Astrocyte (in vitro differentiated cells and primary cell): ENCODE measurements around the gene CUL5. TPM values are rescaled to one million over a fixed set of nuclear protein-coding genes. Genes with fewer than 3 reads are reported as not detected.

Experiments
- DNase-seq: peaks from one replicate; pipeline ENCODE4 v3.0.0-alpha.2; 2010; ENCODE audit warnings: low read depth
- FAIRE-seq: peaks from 2 replicates; lab custom pipeline; 2011; peaks lifted over from hg19 to GRCh38; lab: Jason Lieb, UNC
- H2AFZ ChIP-seq: 2 replicates; pipeline ENCODE4 v1.6.0; 2012; ENCODE audit warnings: low read depth, low read length, inconsistent platforms
- H3K27ac ChIP-seq: 2 replicates; pipeline ENCODE4 v1.5.1; 2011; ENCODE audit warnings: low read depth, low read length, inconsistent platforms
- H3K27me3 ChIP-seq: 2 replicates; pipeline ENCODE4 v1.6.0; 2011; ENCODE audit warnings: low read length, inconsistent platforms; ENCODE audit not compliant: insufficient read depth
- H3K36me3 ChIP-seq: 2 replicates; pipeline ENCODE4 v1.5.1; 2011; ENCODE audit warnings: low read length, inconsistent platforms; ENCODE audit not compliant: insufficient read depth
- H3K4me1 ChIP-seq: 2 replicates; pipeline ENCODE4 v1.5.1; 2011; ENCODE audit warnings: low read length, inconsistent platforms; ENCODE audit not compliant: insufficient read depth
- H3K4me2 ChIP-seq: 2 replicates; pipeline ENCODE4 v1.6.0; 2012; ENCODE audit warnings: low read length, inconsistent platforms
- H3K4me3 ChIP-seq: 2 replicates; pipeline ENCODE4 v1.5.1; 2011; ENCODE audit warnings: low read depth, mild to moderate bottlenecking, low read length, inconsistent platforms; ENCODE audit not compliant: insufficient read depth
- H3K79me2 ChIP-seq: 2 replicates; pipeline ENCODE4 v1.6.0; 2012; ENCODE audit warnings: mild to moderate bottlenecking, low read length, inconsistent platforms; ENCODE audit not compliant: insufficient read depth
- H3K9ac ChIP-seq: 2 replicates; pipeline ENCODE4 v1.6.0; 2012; ENCODE audit warnings: mild to moderate bottlenecking, low read length, inconsistent platforms
- H3K9me3 ChIP-seq: 2 replicates; pipeline ENCODE4 v1.5.1; 2012; ENCODE audit warnings: low read depth, mild to moderate bottlenecking, low read length, inconsistent platforms; ENCODE audit not compliant: insufficient read depth
- H4K20me1 ChIP-seq: 2 replicates; pipeline ENCODE4 v1.6.0; 2012; ENCODE audit warnings: low read length, inconsistent platforms; ENCODE audit not compliant: insufficient read depth
- H3K27ac Mint-ChIP-seq: one replicate; pipeline ENCODE4 v1.8.0; 2021; ENCODE audit warnings: mild to moderate bottlenecking, mixed read lengths; ENCODE audit not compliant: unreplicated experiment
- H3K27me3 Mint-ChIP-seq: one replicate; pipeline ENCODE4 v1.8.0; 2021; ENCODE audit warnings: low read depth, mixed read lengths; ENCODE audit not compliant: unreplicated experiment
- H3K36me3 Mint-ChIP-seq: one replicate; pipeline ENCODE4 v1.8.0; 2021; ENCODE audit warnings: low read depth, mixed read lengths; ENCODE audit not compliant: unreplicated experiment
- H3K4me1 Mint-ChIP-seq: one replicate; pipeline ENCODE4 v1.8.0; 2021; ENCODE audit warnings: low read depth, mixed read lengths; ENCODE audit not compliant: unreplicated experiment
- H3K4me3 Mint-ChIP-seq: one replicate; pipeline ENCODE4 v1.8.0; 2021; ENCODE audit warnings: mild to moderate bottlenecking, moderate library complexity, mixed read lengths; ENCODE audit not compliant: unreplicated experiment
- H3K9me3 Mint-ChIP-seq: one replicate; pipeline ENCODE4 v1.8.0; 2021; ENCODE audit warnings: mild to moderate bottlenecking, mixed read lengths; ENCODE audit not compliant: unreplicated experiment
- CTCF ChIP-seq: IDR thresholded peaks from 2 replicates; pipeline ENCODE4 v1.5.1; 2011; ENCODE audit warnings: low read depth, mild to moderate bottlenecking, inconsistent platforms, low read length, moderate library complexity; ENCODE audit not compliant: insufficient read depth
- EZH2 ChIP-seq: IDR thresholded peaks from 2 replicates; pipeline ENCODE4 v1.6.1; 2012; ENCODE audit warnings: mild to moderate bottlenecking, low read length, inconsistent platforms; ENCODE audit not compliant: insufficient read depth
- total RNA-seq: library from RNA; stranded (reverse); gene quantifications from 2 replicates; pipeline ENCODE4 v1.2.1, GENCODE V29; 2021

CUL5 gene
- total RNA-seq, 1 donor from 2014 or later, result 40.9 TPM

GRCh38 chr11:108093128-108093904 is 84.6 kb downstream of the CUL5 start:
- Histone ChIP-seq H4K20me1 (no peaks in the 10 kb centered on the region), H2AFZ (no peak overlapping the region), H3K4me3 (no peak overlapping the region), H3K4me2 (no peak overlapping the region), H3K9ac (no peak overlapping the region), H3K9me3 (no peaks in the 10 kb centered on the region), H3K27ac (no peak overlapping the region), H3K27me3 (no peaks in the 10 kb centered on the region), H3K79me2 (no peaks in the 10 kb centered on the region), H3K4me1 (no peaks in the 10 kb centered on the region), H3K36me3 (peaks cover 22% of the 10 kb centered on the region)
- Mint-ChIP-seq H3K9me3 (no peaks in the 10 kb centered on the region), H3K4me3 (no peak overlapping the region), H3K4me1 (no peaks in the 10 kb centered on the region), H3K27ac (no peak overlapping the region), H3K27me3 (no peaks in the 10 kb centered on the region), H3K36me3 (peaks cover 2% of the 10 kb centered on the region)
- TF ChIP-seq CTCF (no peak), EZH2 (no peak)
- DNase-seq, result no peak
- no peak for FAIRE-seq

GRCh38 chr11:108097179-108097578 is 88.5 kb downstream of the CUL5 start:
- no peak for DNase-seq
- H3K4me3 Mint-ChIP-seq, result no peak overlapping the region
- no peaks in the 10 kb centered on the region for H3K36me3 Mint-ChIP-seq
- no peaks in the 10 kb centered on the region for H3K9me3 Mint-ChIP-seq
- TF ChIP-seq EZH2, result no peak
- no peak for TF ChIP-seq CTCF
- Histone ChIP-seq H3K4me3 (no peak overlapping the region), H3K9me3 (no peaks in the 10 kb centered on the region), H3K4me1 (no peaks in the 10 kb centered on the region), H3K27ac (no peak overlapping the region), H4K20me1 (no peaks in the 10 kb centered on the region), H3K36me3 (peaks cover 30% of the 10 kb centered on the region), H3K9ac (no peak overlapping the region), H3K4me2 (no peak overlapping the region), H2AFZ (no peak overlapping the region), H3K27me3 (no peaks in the 10 kb centered on the region), H3K79me2 (no peaks in the 10 kb centered on the region)
- H3K27ac Mint-ChIP-seq, result no peak overlapping the region
- no peaks in the 10 kb centered on the region for H3K27me3 Mint-ChIP-seq
- H3K4me1 Mint-ChIP-seq, result no peaks in the 10 kb centered on the region
- FAIRE-seq, result no peak
